Measurements from ENCODE around the gene NOTCH1.

- TF ChIP-seq CTCF (IDR thresholded peaks at IDR 0.05) (no peak), POLR2A (IDR thresholded peaks at IDR 0.05) (no peak)
Measured at GRCh38 chr9:136501686-136502085, 44.2 kb downstream of the NOTCH1 start.
